ENCODE measurements around the gene ZNF512.
A peak's percentile ranks its signal among the peaks of the same experiment; 100 is the strongest.
"Not testable (repeated sequence)": the region's sequence is repeated elsewhere in the genome, so short reads cannot be mapped to it uniquely, and the experiment has no call there.

ZNF512 gene, protein sequence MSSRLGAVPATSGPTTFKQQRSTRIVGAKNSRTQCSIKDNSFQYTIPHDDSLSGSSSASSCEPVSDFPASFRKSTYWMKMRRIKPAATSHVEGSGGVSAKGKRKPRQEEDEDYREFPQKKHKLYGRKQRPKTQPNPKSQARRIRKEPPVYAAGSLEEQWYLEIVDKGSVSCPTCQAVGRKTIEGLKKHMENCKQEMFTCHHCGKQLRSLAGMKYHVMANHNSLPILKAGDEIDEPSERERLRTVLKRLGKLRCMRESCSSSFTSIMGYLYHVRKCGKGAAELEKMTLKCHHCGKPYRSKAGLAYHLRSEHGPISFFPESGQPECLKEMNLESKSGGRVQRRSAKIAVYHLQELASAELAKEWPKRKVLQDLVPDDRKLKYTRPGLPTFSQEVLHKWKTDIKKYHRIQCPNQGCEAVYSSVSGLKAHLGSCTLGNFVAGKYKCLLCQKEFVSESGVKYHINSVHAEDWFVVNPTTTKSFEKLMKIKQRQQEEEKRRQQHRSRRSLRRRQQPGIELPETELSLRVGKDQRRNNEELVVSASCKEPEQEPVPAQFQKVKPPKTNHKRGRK

GRCh38 chr2:27582695-27583389, at the start of gene ZNF512:
Gene ZNF512 (plus strand): TSS chr2:27583042. CDS start chr2:27583113, 71 bp downstream.
- peak; percentile 78 for DNase-seq (ENCODE audit: low spot score)

GRCh38 chr2:27537287-27537686, 45.6 kb upstream of the ZNF512 start:
- DNase-seq (ENCODE audit: low spot score), result no peak

- DNase-seq (ENCODE audit: low spot score), result not testable (repeated sequence)
These were observed 43.9 kb upstream of the ZNF512 start for GRCh38 chr2:27538839-27539450.

GRCh38 chr2:27539649-27540048, 43.2 kb upstream of the ZNF512 start:
- DNase-seq (ENCODE audit: low spot score), result not testable (repeated sequence)

DNA sequence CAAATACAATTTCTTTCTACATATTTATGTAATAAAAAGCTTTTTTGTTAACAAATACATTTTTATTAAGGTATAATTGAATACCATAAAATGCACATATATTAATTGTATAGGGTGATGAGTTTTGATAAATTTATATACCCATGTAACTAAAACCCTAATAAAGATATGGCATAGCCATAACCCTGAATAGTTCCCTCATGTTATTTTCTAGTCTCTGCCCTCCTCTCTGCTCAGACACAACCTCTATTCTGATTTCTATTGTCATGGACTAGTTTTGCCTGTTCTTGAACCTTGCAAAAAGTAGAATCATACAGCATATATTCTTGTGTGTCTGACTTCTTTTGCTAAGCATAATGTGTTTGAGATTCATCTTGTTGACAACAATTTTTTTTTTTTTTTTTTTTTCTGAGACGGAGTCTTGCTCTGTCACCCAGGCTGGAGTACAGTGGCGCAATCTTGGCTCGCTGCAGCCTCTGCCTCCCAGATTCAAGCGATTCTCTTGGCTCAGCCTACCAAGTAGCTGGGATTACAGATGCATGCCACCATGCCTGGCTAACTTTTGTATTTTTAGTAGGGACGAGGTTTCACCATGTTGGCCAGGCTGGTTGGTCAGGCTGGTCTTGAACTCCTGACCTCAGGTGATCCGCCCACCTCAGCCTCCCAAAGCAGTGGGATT, 38.6 kb upstream of the ZNF512 start:
- no peak for DNase-seq (ENCODE audit: low spot score)

GRCh38 chr2:27545348-27546141, 37.3 kb upstream of the ZNF512 start:
- DNase-seq (ENCODE audit: low spot score), result no peak

DNA sequence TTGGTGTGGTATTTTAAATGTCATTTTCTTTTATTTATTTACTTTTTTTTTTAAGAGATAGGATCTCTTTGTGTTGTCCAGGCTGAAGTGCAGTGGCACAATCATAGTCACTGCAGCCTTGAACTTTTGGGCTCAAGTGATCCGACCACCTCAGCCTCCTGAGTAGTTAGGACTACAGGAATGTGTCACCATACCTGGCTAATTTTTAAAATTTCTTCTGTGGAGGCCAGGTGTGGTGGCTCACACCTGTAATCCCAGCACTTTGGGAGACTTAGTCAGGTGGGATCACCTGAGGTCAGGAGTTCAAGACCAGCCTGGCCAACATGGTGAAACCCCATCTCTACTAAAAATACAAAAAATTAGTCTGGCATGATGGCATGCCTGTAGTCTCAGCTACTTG, 33.5 kb upstream of the ZNF512 start:
- no peak for DNase-seq (ENCODE audit: low spot score)

DNA sequence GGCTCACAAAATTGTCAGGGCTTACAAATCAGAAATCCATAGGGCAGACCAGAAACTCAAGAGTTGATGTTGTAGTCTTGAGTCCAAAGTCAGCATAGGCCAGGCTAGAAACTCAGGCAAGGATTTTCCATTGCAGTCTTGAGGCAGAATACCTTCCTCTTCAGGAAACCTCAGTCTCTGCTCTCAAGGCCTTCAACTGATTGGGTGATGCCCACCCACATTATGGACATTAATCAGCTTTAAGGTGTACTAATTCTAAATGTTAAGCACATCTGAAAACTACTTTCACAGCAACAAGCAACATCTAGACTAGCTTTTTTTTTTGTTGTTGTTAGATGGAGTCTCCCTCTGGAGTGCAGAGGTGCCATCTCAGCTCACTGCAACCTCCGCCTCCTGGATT, 31.3 kb upstream of the ZNF512 start:
- DNase-seq (ENCODE audit: low spot score), result no peak

DNA sequence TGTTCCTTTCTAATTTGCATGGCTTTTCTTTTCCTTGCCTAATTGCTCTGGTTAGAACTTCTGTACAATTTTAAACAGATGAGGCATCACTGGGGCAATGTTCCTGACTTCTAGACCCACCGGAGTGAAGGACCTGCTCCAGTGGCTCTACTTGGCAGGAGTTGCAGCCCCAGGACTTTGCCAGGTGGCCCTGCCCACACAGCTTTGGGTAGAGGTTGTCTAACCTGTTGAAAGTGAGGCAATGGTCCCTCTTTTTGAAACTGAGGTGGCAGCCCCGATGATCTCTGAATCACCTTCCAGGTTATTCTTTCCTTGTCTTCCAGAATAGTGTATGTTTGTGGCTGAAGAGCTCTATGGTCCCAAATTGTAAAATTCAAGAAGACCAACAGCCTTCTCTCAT, 29.9 kb upstream of the ZNF512 start:
- DNase-seq (ENCODE audit: low spot score), result no peak

- not testable (repeated sequence) for DNase-seq (ENCODE audit: low spot score)
These were observed 28.4 kb upstream of the ZNF512 start for GRCh38 chr2:27554451-27554850.

GRCh38 chr2:27559228-27559627, 23.6 kb upstream of the ZNF512 start:
- DNase-seq (ENCODE audit: low spot score), result no peak

DNA sequence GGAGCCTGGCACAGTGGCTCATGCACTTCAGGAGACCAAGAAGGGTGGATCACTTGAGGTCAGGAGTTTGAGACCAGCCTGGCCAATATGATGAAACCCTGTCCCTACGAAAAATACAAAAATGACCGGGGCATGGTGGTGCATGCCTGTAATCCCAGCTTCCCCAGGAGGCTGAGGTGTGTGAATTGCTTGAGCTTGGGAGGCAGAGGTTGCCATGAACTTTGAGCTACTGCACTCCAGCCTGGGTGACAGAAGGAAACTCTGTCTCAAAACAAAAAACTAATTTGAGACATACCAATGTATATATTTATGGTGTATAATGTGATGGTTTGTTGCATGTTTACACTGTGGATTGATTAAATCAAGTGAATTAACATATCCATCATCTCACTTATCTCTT, 21.8 kb upstream of the ZNF512 start:
- DNase-seq (ENCODE audit: low spot score), result no peak

DNA sequence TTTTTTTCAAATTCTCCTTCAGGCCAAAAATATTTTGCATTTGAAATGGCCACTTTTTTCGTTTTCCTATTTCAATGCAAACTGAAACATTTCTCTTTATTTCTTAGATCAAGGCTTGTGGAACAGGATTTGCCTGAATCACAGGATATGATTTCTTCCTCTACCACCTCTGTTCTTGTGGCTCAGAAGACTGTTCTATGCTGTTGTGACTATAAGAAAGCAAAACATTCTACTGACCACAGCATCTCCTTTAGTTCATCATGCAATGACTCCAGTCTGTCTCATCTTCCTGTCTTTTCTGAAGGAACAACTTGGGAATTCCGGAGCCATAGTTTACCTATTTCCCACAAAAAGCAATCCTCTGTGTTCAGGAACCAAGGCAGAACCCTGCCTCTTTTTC, 16.2 kb upstream of the ZNF512 start:
- DNase-seq (ENCODE audit: low spot score), result no peak

DNA sequence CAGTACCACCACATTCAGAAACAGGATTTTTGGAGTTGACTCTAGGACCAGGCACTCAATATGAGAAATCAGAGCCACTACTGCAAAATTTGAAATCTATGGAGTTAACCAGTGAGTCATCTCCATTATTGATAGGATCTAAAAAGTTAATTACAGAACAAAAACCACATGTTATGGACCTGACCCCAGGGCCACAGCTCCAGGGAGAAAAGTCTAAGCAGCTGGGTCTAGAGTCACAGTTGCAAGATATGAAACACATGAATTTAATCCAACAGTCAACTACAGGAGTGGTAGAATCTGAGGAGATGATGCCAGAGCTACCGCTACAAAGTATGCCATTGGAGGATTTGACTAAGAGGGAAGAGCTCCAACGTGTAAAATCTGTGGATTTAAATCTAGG, 13.4 kb upstream of the ZNF512 start:
- no peak for DNase-seq (ENCODE audit: low spot score)

DNA sequence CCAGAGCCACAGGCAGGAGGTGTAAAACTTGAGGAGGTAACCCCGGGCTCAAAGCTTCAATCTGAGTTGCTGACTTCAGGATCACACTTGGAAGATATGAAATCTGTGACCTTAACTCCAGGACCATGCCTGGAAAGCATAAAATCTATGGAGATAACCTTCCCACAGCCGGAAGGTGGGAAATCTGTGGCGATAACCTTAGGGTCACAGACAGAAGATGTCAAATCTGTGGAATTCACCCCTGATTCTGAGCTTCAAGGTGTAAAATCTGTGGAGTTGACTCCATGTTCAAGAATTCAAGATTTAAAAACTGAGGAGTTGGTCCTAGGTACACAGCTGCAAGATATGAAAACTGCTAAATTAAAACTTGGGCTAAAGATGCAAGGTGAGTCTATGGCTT, 11.6 kb upstream of the ZNF512 start:
- no peak for DNase-seq (ENCODE audit: low spot score)

DNA sequence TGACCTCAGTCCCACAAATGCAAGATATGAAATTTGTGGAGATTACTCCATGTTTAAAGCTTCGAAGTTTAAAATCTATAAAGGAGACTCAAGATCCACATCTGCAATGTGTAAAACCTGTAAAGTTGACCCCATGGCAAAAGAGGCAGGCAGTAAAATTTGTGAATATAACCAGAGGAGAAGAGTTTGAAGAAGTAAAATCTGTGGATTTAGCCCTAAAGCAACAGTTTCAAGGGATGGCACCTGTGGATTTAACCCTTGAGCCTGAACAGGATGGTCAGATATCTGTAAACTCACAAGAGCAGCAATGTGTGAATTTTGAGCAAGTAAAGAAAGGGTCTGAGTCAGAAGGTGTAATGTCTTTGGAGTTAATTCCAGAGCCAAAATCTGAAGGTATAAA, 11.2 kb upstream of the ZNF512 start:
- no peak for DNase-seq (ENCODE audit: low spot score)

GRCh38 chr2:27572439-27572838, 10.4 kb upstream of the ZNF512 start:
- DNase-seq (ENCODE audit: low spot score), result no peak

DNA sequence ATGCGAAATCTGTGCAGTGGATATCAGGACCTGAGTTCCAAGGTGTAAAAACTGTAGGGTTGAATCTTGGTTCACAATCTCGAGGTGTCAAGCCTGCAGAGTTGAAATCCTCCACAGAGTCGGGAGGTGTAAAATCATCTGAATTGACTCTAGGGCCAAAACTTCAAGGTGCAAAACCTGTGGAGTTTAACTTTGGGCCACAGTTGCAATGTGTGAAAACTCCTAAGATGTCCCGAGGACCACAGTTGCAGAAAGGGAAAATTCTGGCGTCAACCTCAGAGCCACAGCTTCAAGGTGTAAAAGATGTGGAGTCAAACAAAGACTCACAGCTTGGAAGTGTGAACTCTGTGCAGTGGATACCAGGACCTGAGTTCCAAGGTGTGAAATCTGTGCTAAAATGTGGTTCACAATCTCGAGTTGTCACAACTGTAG, 9.8 kb upstream of the ZNF512 start:
- no peak for DNase-seq (ENCODE audit: low spot score)

DNA sequence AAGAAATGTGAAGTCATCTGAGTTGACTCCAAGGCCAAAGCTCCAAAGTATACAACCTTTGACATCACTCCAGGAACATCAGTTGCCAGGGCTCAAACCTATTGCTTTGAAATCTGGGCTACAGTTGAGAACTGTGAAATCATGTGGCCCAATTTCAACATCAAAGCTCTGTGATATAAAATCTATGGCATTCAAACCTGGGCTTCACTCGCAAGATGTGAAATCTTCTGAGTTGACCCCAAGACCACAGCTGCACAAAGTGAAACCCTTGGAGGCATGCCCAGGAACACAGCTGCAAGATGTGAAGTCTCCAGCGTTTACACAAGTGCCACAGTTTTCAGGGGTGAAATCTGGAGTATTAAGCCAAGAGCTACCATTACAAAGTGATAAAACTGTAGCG, 9.4 kb upstream of the ZNF512 start:
- no peak for DNase-seq (ENCODE audit: low spot score)

DNA sequence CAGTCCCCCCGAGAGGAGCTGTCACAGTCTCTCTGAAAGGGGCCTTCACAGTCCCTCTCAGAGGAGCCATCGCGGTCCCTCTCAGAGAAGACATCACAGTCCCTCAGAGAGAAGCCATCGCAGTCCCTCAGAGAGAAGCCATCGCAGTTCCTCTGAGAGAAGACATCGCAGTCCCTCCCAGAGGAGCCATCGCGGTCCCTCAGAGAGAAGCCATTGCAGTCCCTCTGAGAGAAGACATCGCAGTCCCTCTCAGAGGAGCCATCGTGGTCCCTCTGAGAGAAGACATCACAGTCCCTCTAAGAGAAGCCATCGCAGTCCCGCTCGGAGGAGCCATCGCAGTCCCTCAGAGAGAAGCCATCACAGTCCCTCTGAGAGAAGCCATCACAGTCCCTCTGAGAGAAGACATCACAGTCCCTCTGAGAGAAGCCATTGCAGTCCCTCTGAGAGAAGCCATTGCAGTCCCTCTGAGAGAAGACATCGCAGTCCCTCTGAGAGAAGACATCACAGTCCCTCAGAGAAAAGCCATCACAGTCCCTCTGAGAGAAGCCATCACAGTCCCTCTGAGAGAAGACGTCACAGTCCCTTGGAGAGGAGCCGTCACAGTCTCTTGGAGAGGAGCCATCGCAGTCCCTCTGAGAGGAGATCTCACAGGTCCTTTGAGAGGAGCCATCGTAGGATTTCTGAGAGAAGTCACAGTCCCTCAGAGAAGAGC, 1.3 kb upstream of the ZNF512 start:
- DNase-seq (ENCODE audit: low spot score), result peak; percentile 2

All from cerebellar cortex (tissue), 1 donor.